ENCODE data around the gene SERAC1.

DNA sequence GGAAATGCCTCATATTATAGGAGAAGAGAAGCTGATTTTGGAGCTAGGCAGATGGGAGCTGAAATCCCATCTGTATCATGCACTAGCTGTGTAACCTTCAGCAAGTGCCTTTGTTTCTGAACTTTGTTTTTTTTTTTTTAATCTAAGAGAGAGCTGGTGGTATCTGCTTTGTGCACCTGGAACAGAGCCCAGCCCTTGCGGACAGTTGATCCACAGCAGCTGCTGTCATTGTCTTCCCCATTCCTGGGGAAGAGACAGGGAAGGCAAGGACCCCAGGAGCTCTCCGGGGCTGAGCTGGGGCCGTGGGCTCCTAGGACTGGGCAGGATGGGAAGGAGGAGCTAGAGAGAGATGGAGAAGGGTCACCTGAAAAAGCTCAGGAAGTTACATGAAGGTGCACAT is 94.3 kb downstream of the SERAC1 start:
- TF ChIP-seq, protein P1, sequence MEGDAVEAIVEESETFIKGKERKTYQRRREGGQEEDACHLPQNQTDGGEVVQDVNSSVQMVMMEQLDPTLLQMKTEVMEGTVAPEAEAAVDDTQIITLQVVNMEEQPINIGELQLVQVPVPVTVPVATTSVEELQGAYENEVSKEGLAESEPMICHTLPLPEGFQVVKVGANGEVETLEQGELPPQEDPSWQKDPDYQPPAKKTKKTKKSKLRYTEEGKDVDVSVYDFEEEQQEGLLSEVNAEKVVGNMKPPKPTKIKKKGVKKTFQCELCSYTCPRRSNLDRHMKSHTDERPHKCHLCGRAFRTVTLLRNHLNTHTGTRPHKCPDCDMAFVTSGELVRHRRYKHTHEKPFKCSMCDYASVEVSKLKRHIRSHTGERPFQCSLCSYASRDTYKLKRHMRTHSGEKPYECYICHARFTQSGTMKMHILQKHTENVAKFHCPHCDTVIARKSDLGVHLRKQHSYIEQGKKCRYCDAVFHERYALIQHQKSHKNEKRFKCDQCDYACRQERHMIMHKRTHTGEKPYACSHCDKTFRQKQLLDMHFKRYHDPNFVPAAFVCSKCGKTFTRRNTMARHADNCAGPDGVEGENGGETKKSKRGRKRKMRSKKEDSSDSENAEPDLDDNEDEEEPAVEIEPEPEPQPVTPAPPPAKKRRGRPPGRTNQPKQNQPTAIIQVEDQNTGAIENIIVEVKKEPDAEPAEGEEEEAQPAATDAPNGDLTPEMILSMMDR (IDR thresholded peaks at IDR 0.05) = no peak
- no peak for TF ChIP-seq POLR2A (IDR thresholded peaks at IDR 0.05)
